GM23338 (cell line): ENCODE results near the gene PACSIN1. TPM values are rescaled to one million over a fixed set of nuclear protein-coding genes. Genes with fewer than 3 reads are reported as not detected.

Experiments
- ATAC-seq: fragments of 200-7000 bp; cut with Tn5 transposase; 3 replicates; pipeline ENCODE4 v1.9.1; 2020
- DNase-seq: peaks from one replicate; pipeline ENCODE4 v3.0.0-alpha.2; 2015; ENCODE audit warnings: low spot score
- H2AFZ ChIP-seq: fragments of 200-600 bp; sonication (generic); 2 replicates; pipeline ENCODE4 v1.8.0; 2016; ENCODE audit warnings: antibody characterized with exemption, mild to moderate bottlenecking, moderate library complexity
- H3F3A ChIP-seq: fragments of 200-600 bp; sonication (generic); replicated peaks from 2 replicates; pipeline ENCODE4 v1.8.0; 2017; ENCODE audit warnings: antibody characterized with exemption, mixed run types, low read depth
- H3K27ac ChIP-seq: fragments of 200-600 bp; sonication (generic); 2 replicates; pipeline ENCODE4 v1.6.1; 2016; ENCODE audit warnings: low read depth
- H3K27me3 ChIP-seq: fragments of 200-600 bp; sonication (generic); 2 replicates; pipeline ENCODE4 v1.8.0; 2016; ENCODE audit warnings: mild to moderate bottlenecking, mixed run types, moderate library complexity; ENCODE audit not compliant: insufficient read depth
- H3K36me3 ChIP-seq: fragments of 200-600 bp; sonication (generic); 2 replicates; pipeline ENCODE4 v1.8.0; 2016; ENCODE audit warnings: mild to moderate bottlenecking; ENCODE audit not compliant: insufficient read depth
- H3K4me1 ChIP-seq: fragments of 200-600 bp; sonication (generic); 2 replicates; pipeline ENCODE4 v1.8.0; 2016; ENCODE audit warnings: mild to moderate bottlenecking, moderate library complexity; ENCODE audit not compliant: insufficient read depth
- H3K4me2 ChIP-seq: fragments of 200-600 bp; sonication (generic); 2 replicates; pipeline ENCODE4 v1.7.1; 2017; ENCODE audit warnings: mixed run types
- H3K4me3 ChIP-seq: fragments of 200-600 bp; sonication (generic); 2 replicates; pipeline ENCODE4 v1.6.1; 2016; ENCODE audit warnings: mixed run types
- H3K79me2 ChIP-seq: fragments of 200-600 bp; sonication (generic); replicated peaks from 2 replicates; pipeline ENCODE4 v1.8.0; 2017; ENCODE audit warnings: mild to moderate bottlenecking; ENCODE audit not compliant: insufficient read depth
- H3K9me2 ChIP-seq: fragments of 200-600 bp; sonication (generic); 2 replicates; pipeline ENCODE4 v1.8.0; 2017; ENCODE audit not compliant: insufficient read depth
- H4K20me1 ChIP-seq: fragments of 200-600 bp; sonication (generic); replicated peaks from 2 replicates; pipeline ENCODE4 v1.8.0; 2017; ENCODE audit warnings: mild to moderate bottlenecking; ENCODE audit not compliant: insufficient read depth
- H3K27ac Mint-ChIP-seq: 2 replicates; pipeline ENCODE4 v1.8.0; 2020; ENCODE audit warnings: inconsistent platforms, mild to moderate bottlenecking, moderate library complexity, mixed read lengths
- H3K27me3 Mint-ChIP-seq: 3 replicates; pipeline ENCODE4 v1.8.0; 2022; ENCODE audit warnings: low read depth, mild to moderate bottlenecking, moderate library complexity, mixed read lengths, inconsistent platforms; ENCODE audit not compliant: insufficient read depth, poor library complexity
- H3K36me3 Mint-ChIP-seq: 3 replicates; pipeline ENCODE4 v1.8.0; 2021; ENCODE audit warnings: low read depth, mild to moderate bottlenecking, inconsistent platforms, moderate library complexity, mixed read lengths
- H3K4me1 Mint-ChIP-seq: 3 replicates; pipeline ENCODE4 v1.8.0; 2020; ENCODE audit warnings: mild to moderate bottlenecking, inconsistent platforms, mixed read lengths
- H3K4me3 Mint-ChIP-seq: 3 replicates; pipeline ENCODE4 v1.8.0; 2021; ENCODE audit warnings: moderate library complexity, mild to moderate bottlenecking, inconsistent platforms, mixed read lengths
- H3K9me3 Mint-ChIP-seq: 3 replicates; pipeline ENCODE4 v1.8.0; 2020; ENCODE audit warnings: moderate library complexity, mild to moderate bottlenecking, inconsistent platforms, mixed read lengths
- EZH2phosphoT487 ChIP-seq: fragments of 200-600 bp; sonication (generic); IDR thresholded peaks from one replicate; pipeline ENCODE4 v1.8.1; 2018; ENCODE audit warnings: antibody characterized with exemption; ENCODE audit not compliant: unreplicated experiment
- STAT1 ChIP-seq: IDR thresholded peaks from one replicate; pipeline ENCODE4 v1.6.1; 2016; ENCODE audit warnings: antibody characterized with exemption; ENCODE audit not compliant: unreplicated experiment
- polyA plus RNA-seq: library from polyadenylated mRNA; unstranded; fragments of >200 nt; fragmentation: Nextera tagmentation; extraction: Ambion mirVana; gene quantifications from 2 replicates; pipeline ENCODE4 v1.2.1, GENCODE V29; 2016
- total RNA-seq: library from RNA; depleted of rRNA; stranded (reverse); fragments of >200 nt; shearing (Covaris generic); gene quantifications from 2 replicates; pipeline ENCODE4 v1.2.3, GENCODE V29; 2014
- TF ChIP-seq, protein P1 (sequence below): fragments of 250-450 bp; sonication (Bioruptor Pico); IDR thresholded peaks from 2 replicates; pipeline ENCODE4 v1.5.0; 2020; ENCODE audit warnings: mild to moderate bottlenecking, moderate library complexity
- TF ChIP-seq, protein P2 (sequence below), 2 experiments: fragments of 200-600 bp in 1 of 2; sonication (generic) in 1 of 2; conservative IDR thresholded peaks; 2 replicates each; pipeline versions ENCODE4 v1.5.1 to v1.6.1; 2016 to 2017; ENCODE audit warnings: antibody characterized with exemption in 2 of 2, low read depth in 2 of 2, mild to moderate bottlenecking in 2 of 2, moderate library complexity in 1 of 2

The PACSIN1 gene
- total and polyA plus RNA-seq, 2 experiments from 2014 or later = 5.2 to 8.7 TPM

DNA sequence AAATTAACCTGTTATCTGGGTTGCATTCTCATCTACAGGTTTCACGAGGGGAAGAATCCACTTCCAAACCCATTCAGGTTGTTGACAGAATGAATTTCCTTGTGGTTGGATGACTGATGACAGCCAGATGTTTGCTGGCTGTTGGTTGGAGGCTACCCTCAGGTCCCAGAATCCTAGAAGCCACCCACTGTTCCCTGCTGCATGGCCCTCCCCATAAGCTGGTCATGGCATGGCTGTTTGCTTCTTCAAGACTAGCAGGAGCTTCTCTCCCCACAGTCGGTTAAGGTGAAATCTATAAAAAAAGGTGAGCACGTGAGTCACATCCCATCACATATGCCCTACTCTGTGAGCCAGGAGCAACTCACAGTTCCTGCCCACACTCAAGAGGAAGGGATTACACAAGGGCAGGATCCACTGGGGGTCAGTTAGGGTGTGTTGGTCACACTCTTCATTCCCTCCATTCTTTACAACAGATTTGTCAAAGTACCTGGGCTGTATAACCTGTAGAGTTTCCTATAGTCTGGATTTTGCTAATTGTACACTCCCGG, 20.5 kb upstream of the PACSIN1 start (continued):
- TF ChIP-seq, protein P1, sequence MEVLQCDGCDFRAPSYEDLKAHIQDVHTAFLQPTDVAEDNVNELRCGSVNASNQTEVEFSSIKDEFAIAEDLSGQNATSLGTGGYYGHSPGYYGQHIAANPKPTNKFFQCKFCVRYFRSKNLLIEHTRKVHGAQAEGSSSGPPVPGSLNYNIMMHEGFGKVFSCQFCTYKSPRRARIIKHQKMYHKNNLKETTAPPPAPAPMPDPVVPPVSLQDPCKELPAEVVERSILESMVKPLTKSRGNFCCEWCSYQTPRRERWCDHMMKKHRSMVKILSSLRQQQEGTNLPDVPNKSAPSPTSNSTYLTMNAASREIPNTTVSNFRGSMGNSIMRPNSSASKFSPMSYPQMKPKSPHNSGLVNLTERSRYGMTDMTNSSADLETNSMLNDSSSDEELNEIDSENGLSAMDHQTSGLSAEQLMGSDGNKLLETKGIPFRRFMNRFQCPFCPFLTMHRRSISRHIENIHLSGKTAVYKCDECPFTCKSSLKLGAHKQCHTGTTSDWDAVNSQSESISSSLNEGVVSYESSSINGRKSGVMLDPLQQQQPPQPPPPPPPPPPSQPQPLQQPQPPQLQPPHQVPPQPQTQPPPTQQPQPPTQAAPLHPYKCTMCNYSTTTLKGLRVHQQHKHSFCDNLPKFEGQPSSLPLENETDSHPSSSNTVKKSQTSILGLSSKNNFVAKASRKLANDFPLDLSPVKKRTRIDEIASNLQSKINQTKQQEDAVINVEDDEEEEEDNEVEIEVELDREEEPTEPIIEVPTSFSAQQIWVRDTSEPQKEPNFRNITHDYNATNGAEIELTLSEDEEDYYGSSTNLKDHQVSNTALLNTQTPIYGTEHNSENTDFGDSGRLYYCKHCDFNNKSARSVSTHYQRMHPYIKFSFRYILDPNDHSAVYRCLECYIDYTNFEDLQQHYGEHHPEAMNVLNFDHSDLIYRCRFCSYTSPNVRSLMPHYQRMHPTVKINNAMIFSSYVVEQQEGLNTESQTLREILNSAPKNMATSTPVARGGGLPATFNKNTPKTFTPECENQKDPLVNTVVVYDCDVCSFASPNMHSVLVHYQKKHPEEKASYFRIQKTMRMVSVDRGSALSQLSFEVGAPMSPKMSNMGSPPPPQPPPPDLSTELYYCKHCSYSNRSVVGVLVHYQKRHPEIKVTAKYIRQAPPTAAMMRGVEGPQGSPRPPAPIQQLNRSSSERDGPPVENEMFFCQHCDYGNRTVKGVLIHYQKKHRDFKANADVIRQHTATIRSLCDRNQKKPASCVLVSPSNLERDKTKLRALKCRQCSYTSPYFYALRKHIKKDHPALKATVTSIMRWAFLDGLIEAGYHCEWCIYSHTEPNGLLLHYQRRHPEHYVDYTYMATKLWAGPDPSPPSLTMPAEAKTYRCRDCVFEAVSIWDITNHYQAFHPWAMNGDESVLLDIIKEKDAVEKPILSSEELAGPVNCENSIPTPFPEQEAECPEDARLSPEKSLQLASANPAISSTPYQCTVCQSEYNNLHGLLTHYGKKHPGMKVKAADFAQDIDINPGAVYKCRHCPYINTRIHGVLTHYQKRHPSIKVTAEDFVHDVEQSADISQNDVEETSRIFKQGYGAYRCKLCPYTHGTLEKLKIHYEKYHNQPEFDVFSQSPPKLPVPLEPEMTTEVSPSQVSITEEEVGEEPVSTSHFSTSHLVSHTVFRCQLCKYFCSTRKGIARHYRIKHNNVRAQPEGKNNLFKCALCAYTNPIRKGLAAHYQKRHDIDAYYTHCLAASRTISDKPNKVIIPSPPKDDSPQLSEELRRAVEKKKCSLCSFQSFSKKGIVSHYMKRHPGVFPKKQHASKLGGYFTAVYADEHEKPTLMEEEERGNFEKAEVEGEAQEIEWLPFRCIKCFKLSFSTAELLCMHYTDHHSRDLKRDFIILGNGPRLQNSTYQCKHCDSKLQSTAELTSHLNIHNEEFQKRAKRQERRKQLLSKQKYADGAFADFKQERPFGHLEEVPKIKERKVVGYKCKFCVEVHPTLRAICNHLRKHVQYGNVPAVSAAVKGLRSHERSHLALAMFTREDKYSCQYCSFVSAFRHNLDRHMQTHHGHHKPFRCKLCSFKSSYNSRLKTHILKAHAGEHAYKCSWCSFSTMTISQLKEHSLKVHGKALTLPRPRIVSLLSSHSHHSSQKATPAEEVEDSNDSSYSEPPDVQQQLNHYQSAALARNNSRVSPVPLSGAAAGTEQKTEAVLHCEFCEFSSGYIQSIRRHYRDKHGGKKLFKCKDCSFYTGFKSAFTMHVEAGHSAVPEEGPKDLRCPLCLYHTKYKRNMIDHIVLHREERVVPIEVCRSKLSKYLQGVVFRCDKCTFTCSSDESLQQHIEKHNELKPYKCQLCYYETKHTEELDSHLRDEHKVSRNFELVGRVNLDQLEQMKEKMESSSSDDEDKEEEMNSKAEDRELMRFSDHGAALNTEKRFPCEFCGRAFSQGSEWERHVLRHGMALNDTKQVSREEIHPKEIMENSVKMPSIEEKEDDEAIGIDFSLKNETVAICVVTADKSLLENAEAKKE (CRISPR knock-in tag) = no peak
- TF ChIP-seq, protein P2, sequence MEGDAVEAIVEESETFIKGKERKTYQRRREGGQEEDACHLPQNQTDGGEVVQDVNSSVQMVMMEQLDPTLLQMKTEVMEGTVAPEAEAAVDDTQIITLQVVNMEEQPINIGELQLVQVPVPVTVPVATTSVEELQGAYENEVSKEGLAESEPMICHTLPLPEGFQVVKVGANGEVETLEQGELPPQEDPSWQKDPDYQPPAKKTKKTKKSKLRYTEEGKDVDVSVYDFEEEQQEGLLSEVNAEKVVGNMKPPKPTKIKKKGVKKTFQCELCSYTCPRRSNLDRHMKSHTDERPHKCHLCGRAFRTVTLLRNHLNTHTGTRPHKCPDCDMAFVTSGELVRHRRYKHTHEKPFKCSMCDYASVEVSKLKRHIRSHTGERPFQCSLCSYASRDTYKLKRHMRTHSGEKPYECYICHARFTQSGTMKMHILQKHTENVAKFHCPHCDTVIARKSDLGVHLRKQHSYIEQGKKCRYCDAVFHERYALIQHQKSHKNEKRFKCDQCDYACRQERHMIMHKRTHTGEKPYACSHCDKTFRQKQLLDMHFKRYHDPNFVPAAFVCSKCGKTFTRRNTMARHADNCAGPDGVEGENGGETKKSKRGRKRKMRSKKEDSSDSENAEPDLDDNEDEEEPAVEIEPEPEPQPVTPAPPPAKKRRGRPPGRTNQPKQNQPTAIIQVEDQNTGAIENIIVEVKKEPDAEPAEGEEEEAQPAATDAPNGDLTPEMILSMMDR (conservative IDR thresholded peaks at IDR 0.05; ENCODE audit: low read depth in 2 of 2) = no peak
- TF ChIP-seq STAT1 = no peak

DNA sequence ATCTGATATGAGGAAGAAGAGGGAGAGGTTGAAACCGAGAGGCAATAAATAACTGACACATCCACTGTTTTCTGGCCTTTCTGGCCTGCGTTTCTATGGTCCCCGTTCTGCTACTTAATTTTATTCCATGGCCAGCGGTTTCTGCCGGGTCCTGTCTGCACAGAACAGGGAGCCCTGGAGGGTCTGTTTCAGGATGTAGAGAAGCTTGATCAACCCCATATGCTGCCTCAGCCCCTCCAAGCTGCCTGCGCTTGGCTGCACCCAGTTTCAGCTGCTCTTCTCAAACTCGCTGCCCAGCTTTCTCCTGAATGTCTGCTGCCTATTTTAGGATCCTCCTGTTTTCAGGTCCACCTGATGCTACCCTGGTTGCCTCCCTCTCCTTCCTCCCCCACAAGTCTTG, 18.5 kb upstream of the PACSIN1 start:
- H3K79me2 ChIP-seq = no peaks in the 10 kb centered on the region
- DNase-seq = no peak
- no peaks in the 10 kb centered on the region for H3K36me3 ChIP-seq
- H4K20me1 ChIP-seq = no peaks in the 10 kb centered on the region
- no peaks in the 10 kb centered on the region for H3K27me3 Mint-ChIP-seq
- no peak overlapping the region for H3K4me2 ChIP-seq
- H3K27ac ChIP-seq = no peak overlapping the region
- no peak overlapping the region for H3K27ac Mint-ChIP-seq
- ATAC-seq = no peak
- H3K36me3 Mint-ChIP-seq = no peaks in the 10 kb centered on the region; the same call in 2 of the 3 replicates
- peak overlapping the region; percentile 95; the same call in 1 of the 2 replicates for H2AFZ ChIP-seq
- TF ChIP-seq, protein P2 (conservative IDR thresholded peaks at IDR 0.05; ENCODE audit: low read depth in 2 of 2) = no peak
- no peak for TF ChIP-seq EZH2phosphoT487
- no peaks in the 10 kb centered on the region for H3K27me3 ChIP-seq
- H3K4me1 Mint-ChIP-seq = peaks cover 10% of the 10 kb centered on the region
- H3K4me1 ChIP-seq = peaks cover 8% of the 10 kb centered on the region; the same call in 1 of the 2 replicates
- no peaks in the 10 kb centered on the region for H3K9me2 ChIP-seq
- H3K9me3 Mint-ChIP-seq = peaks cover 3% of the 10 kb centered on the region; the same call in 1 of the 3 replicates
- no peak overlapping the region for H3K4me3 ChIP-seq
- 0 out of 2 replicates have a peak, but pooled peaks cover 3% of the 10 kb centered on the region for H3F3A ChIP-seq
- H3K4me3 Mint-ChIP-seq = no peak overlapping the region
